KMS-11 (cell line): ENCODE measurements around the gene PSEN2.

Experiments
- H2AFZ ChIP-seq: fragments of 200-600 bp; sonication (generic); 2 replicates; pipeline ENCODE4 v1.6.1; 2016; ENCODE audit warnings: antibody characterized with exemption, mixed run types, low read depth
- H3K27ac ChIP-seq: fragments of 200-600 bp; sonication (generic); 2 replicates; pipeline ENCODE4 v1.6.1; 2016; ENCODE audit warnings: mild to moderate bottlenecking, mixed run types
- H3K27me3 ChIP-seq: fragments of 200-600 bp; sonication (generic); 2 replicates; pipeline ENCODE4 v1.6.1; 2017; ENCODE audit warnings: mild to moderate bottlenecking, low read depth, mixed run types, moderate library complexity; ENCODE audit not compliant: insufficient read depth
- H3K36me3 ChIP-seq: fragments of 200-600 bp; sonication (generic); 2 replicates; pipeline ENCODE4 v1.6.1; 2017; ENCODE audit warnings: mild to moderate bottlenecking, mixed run types; ENCODE audit not compliant: insufficient read depth
- H3K4me1 ChIP-seq: fragments of 200-600 bp; sonication (generic); 2 replicates; pipeline ENCODE4 v1.6.1; 2016; ENCODE audit warnings: mild to moderate bottlenecking, low read depth, mixed run types; ENCODE audit not compliant: poor library complexity, severe bottlenecking
- H3K4me2 ChIP-seq: fragments of 200-600 bp; sonication (generic); 2 replicates; pipeline ENCODE4 v1.7.0; 2016; ENCODE audit warnings: mild to moderate bottlenecking, mixed run types
- H3K4me3 ChIP-seq: fragments of 200-600 bp; sonication (generic); IDR thresholded peaks from 2 replicates; pipeline ENCODE4 v1.6.1; 2017; ENCODE audit warnings: low read depth, low read length, mixed read lengths; ENCODE audit not compliant: insufficient read depth
- H3K79me2 ChIP-seq: fragments of 200-600 bp; sonication (generic); 2 replicates; pipeline ENCODE4 v1.6.1; 2016; ENCODE audit warnings: low read depth, mixed run types; ENCODE audit not compliant: insufficient read depth
- H3K9ac ChIP-seq: fragments of 200-600 bp; sonication (generic); 2 replicates; pipeline ENCODE4 v1.6.1; 2016; ENCODE audit warnings: mild to moderate bottlenecking, mixed run types
- H4K20me1 ChIP-seq: fragments of 200-600 bp; sonication (generic); 2 replicates; pipeline ENCODE4 v1.6.1; 2016; ENCODE audit warnings: mild to moderate bottlenecking, mixed run types; ENCODE audit not compliant: insufficient read depth
- CTCF ChIP-seq: fragments of 200-600 bp; sonication (generic); conservative IDR thresholded peaks from 2 replicates; pipeline ENCODE4 v1.6.1; 2017; ENCODE audit warnings: low read depth, mild to moderate bottlenecking, antibody characterized with exemption, low read length, moderate library complexity, mixed read lengths

PSEN2 gene

DNA sequence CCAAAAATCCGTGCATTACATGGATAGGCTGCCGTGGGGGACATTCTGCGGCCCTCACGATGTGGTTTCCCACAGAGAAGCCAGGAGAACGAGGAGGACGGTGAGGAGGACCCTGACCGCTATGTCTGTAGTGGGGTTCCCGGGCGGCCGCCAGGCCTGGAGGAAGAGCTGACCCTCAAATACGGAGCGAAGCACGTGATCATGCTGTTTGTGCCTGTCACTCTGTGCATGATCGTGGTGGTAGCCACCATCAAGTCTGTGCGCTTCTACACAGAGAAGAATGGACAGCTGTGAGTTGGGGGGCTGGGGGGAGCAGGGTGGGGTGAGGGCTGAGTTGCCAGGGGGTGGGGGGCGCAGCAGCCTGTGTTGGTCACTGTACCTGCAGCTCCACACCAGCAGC is 13.2 kb downstream of the PSEN2 start:
- Histone ChIP-seq H3K4me2 (peak overlapping the region; percentile 79), H3K36me3 (no peaks in the 10 kb centered on the region), H3K27me3 (no peaks in the 10 kb centered on the region), H3K27ac (peak overlapping the region; percentile 90), H3K4me3 (peak overlapping the region; percentile 0), H3K4me1 (peaks cover 59% of the 10 kb centered on the region), H3K79me2 (no peaks in the 10 kb centered on the region), H4K20me1 (no peaks in the 10 kb centered on the region), H3K9ac (peak overlapping the region; percentile 52; the same call in 1 of the 2 replicates), H2AFZ (no peak overlapping the region)
- TF ChIP-seq CTCF: no peak

GRCh38 chr1:226884116-226884625 is 13.8 kb downstream of the PSEN2 start:
- TF ChIP-seq CTCF: no peak
- H3K79me2 ChIP-seq: no peaks in the 10 kb centered on the region
- no peaks in the 10 kb centered on the region for H4K20me1 ChIP-seq
- H3K36me3 ChIP-seq: no peaks in the 10 kb centered on the region
- H2AFZ ChIP-seq: no peak overlapping the region
- no peaks in the 10 kb centered on the region for H3K27me3 ChIP-seq
- H3K27ac ChIP-seq: peak overlapping the region; percentile 90; the same call in 1 of the 2 replicates
- peaks cover 59% of the 10 kb centered on the region for H3K4me1 ChIP-seq
- peak overlapping the region; percentile 53; the same call in 1 of the 2 replicates for H3K4me2 ChIP-seq
- H3K9ac ChIP-seq: peak overlapping the region; percentile 3; the same call in 1 of the 2 replicates
- H3K4me3 ChIP-seq: no peak overlapping the region

GRCh38 chr1:226884966-226885820 is 14.8 kb downstream of the PSEN2 start:
- Histone ChIP-seq H3K36me3 (no peaks in the 10 kb centered on the region), H3K4me3 (no peak overlapping the region), H2AFZ (no peak overlapping the region), H3K27ac (peak overlapping the region; percentile 90; the same call in 1 of the 2 replicates), H3K27me3 (no peaks in the 10 kb centered on the region), H4K20me1 (no peaks in the 10 kb centered on the region), H3K4me1 (peaks cover 53% of the 10 kb centered on the region), H3K9ac (no peak overlapping the region), H3K79me2 (no peaks in the 10 kb centered on the region), H3K4me2 (peak overlapping the region; percentile 53; the same call in 1 of the 2 replicates)
- TF ChIP-seq CTCF: no peak

GRCh38 chr1:226886122-226886901 is 15.9 kb downstream of the PSEN2 start:
- peaks cover 48% of the 10 kb centered on the region for H3K4me1 ChIP-seq

More at GRCh38 chr1:226886122-226886901, 15.9 kb downstream of the PSEN2 start:
- H3K27me3 ChIP-seq: no peaks in the 10 kb centered on the region
- no peaks in the 10 kb centered on the region for H3K36me3 ChIP-seq
- no peak overlapping the region for H3K27ac ChIP-seq
- no peak overlapping the region for H3K4me2 ChIP-seq
- no peak for TF ChIP-seq CTCF
- H3K9ac ChIP-seq: no peak overlapping the region
- H3K79me2 ChIP-seq: no peaks in the 10 kb centered on the region
- no peak overlapping the region for H2AFZ ChIP-seq
- no peaks in the 10 kb centered on the region for H4K20me1 ChIP-seq
- no peak overlapping the region for H3K4me3 ChIP-seq
